Skeletal muscle tissue (tissue), 4 donors: ENCODE data around the gene CDK18. TPM values are rescaled to one million over a fixed set of nuclear protein-coding genes. Genes with fewer than 3 reads are reported as not detected.

ENCODE experiments used
- H3K27ac ChIP-seq: one replicate; pipeline ENCODE4 v1.7.0; 2013; ENCODE audit warnings: mild to moderate bottlenecking, low read depth, low read length, inconsistent platforms
- H3K27me3 ChIP-seq, 3 donors: one replicate each; pipeline ENCODE4 v1.7.0; 2013; ENCODE audit warnings: low read length in 3 of 3; ENCODE audit not compliant: control insufficient read depth in 3 of 3, insufficient read depth in 3 of 3
- H3K36me3 ChIP-seq, 3 donors: one replicate each; pipeline ENCODE4 v1.7.0; 2013; ENCODE audit warnings: low read length in 3 of 3; ENCODE audit not compliant: control insufficient read depth in 3 of 3, insufficient read depth in 3 of 3
- H3K4me1 ChIP-seq, 3 donors: one replicate each; pipeline ENCODE4 v1.7.0; 2013; ENCODE audit warnings: low read length in 3 of 3, mild to moderate bottlenecking in 3 of 3; ENCODE audit not compliant: control insufficient read depth in 3 of 3, insufficient read depth in 3 of 3
- H3K4me3 ChIP-seq, 3 donors: one replicate each; pipeline ENCODE4 v1.7.0; 2013; ENCODE audit warnings: low read length in 3 of 3
- H3K9ac ChIP-seq, 3 donors: one replicate each; pipeline ENCODE4 v1.7.0; 2013; ENCODE audit warnings: low read length in 3 of 3, mild to moderate bottlenecking in 3 of 3, moderate library complexity in 2 of 3, low read depth in 1 of 3
- H3K9me3 ChIP-seq, 3 donors: one replicate each; pipeline ENCODE4 v1.7.0; 2013; ENCODE audit warnings: low read length in 3 of 3; ENCODE audit not compliant: control insufficient read depth in 3 of 3
- total RNA-seq: library from RNA; depleted of rRNA; stranded (reverse); fragments of >200 nt; gene quantifications from one replicate; pipeline ENCODE4 v1.2.3, GENCODE V29; 2014
- donor health status: Osteomylitis.

CDK18 gene
- total RNA-seq, 1 donor from 2014 or later, result 3.7 TPM

GRCh38 chr1:205575294-205575885 lies 70.9 kb downstream of the CDK18 start:
- peaks cover 36 to 55% (median 40%) of the 10 kb centered on the region in 3 donors for H3K27me3 ChIP-seq
- no peak overlapping the region for H3K9ac ChIP-seq
- no peaks in the 10 kb centered on the region for H3K4me1 ChIP-seq
- no peaks in the 10 kb centered on the region for H3K9me3 ChIP-seq
- H3K27ac ChIP-seq, result no peak overlapping the region
- no peak overlapping the region for H3K4me3 ChIP-seq
- H3K36me3 ChIP-seq, result no peaks in the 10 kb centered on the region

GRCh38 chr1:205576011-205576410 lies 71.5 kb downstream of the CDK18 start:
- Histone ChIP-seq H3K27me3 (peaks cover 36 to 59% (median 46%) of the 10 kb centered on the region in 3 donors), H3K36me3 (no peaks in the 10 kb centered on the region), H3K4me3 (no peak overlapping the region), H3K9me3 (no peaks in the 10 kb centered on the region), H3K27ac (no peak overlapping the region), H3K4me1 (no peaks in the 10 kb centered on the region), H3K9ac (no peak overlapping the region)

GRCh38 chr1:205576805-205577761 lies 72.6 kb downstream of the CDK18 start:
- H3K27ac ChIP-seq, result no peak overlapping the region
- H3K36me3 ChIP-seq, result no peaks in the 10 kb centered on the region
- peaks cover 34 to 60% (median 55%) of the 10 kb centered on the region in 3 donors for H3K27me3 ChIP-seq
- no peak overlapping the region for H3K4me3 ChIP-seq
- H3K9me3 ChIP-seq, result no peaks in the 10 kb centered on the region
- H3K4me1 ChIP-seq, result peaks cover 0 to 7% (median 4%) of the 10 kb centered on the region in 3 donors
- H3K9ac ChIP-seq, result no peak overlapping the region

- Histone ChIP-seq H3K4me1 (peaks cover 0 to 10% (median 8%) of the 10 kb centered on the region in 3 donors), H3K36me3 (no peaks in the 10 kb centered on the region), H3K4me3 (no peak overlapping the region), H3K27ac (no peak overlapping the region), H3K9ac (no peak overlapping the region), H3K9me3 (no peaks in the 10 kb centered on the region), H3K27me3 (peaks cover 34 to 55% (median 55%) of the 10 kb centered on the region in 3 donors)
Measured at GRCh38 chr1:205577874-205578658, 73.6 kb downstream of the CDK18 start.

GRCh38 chr1:205578780-205579571 lies 74.5 kb downstream of the CDK18 start:
- no peaks in the 10 kb centered on the region for H3K36me3 ChIP-seq
- H3K27ac ChIP-seq, result no peak overlapping the region
- H3K4me3 ChIP-seq, result no peak overlapping the region
- H3K9me3 ChIP-seq, result no peaks in the 10 kb centered on the region
- peaks cover 34 to 55% (median 55%) of the 10 kb centered on the region in 3 donors for H3K27me3 ChIP-seq
- no peak overlapping the region for H3K9ac ChIP-seq
- peaks cover 0 to 10% (median 8%) of the 10 kb centered on the region in 3 donors for H3K4me1 ChIP-seq

GRCh38 chr1:205579711-205580110 lies 75.2 kb downstream of the CDK18 start:
- H3K27ac ChIP-seq, result no peak overlapping the region
- H3K9me3 ChIP-seq, result no peaks in the 10 kb centered on the region
- no peak overlapping the region for H3K4me3 ChIP-seq
- no peaks in the 10 kb centered on the region for H3K36me3 ChIP-seq
- peaks cover 0 to 10% (median 8%) of the 10 kb centered on the region in 3 donors for H3K4me1 ChIP-seq
- H3K27me3 ChIP-seq, result peaks cover 34 to 55% (median 53%) of the 10 kb centered on the region in 3 donors
- no peak overlapping the region for H3K9ac ChIP-seq

- Histone ChIP-seq H3K4me1 (peaks cover 0 to 10% (median 8%) of the 10 kb centered on the region in 3 donors), H3K9ac (no peak overlapping the region), H3K27me3 (peaks cover 31 to 52% (median 51%) of the 10 kb centered on the region in 3 donors), H3K27ac (no peak overlapping the region), H3K4me3 (no peak overlapping the region), H3K9me3 (no peaks in the 10 kb centered on the region), H3K36me3 (no peaks in the 10 kb centered on the region)
Measured at GRCh38 chr1:205580140-205580922, 75.9 kb downstream of the CDK18 start.

GRCh38 chr1:205580923-205581180 lies 76.4 kb downstream of the CDK18 start:
- H3K9me3 ChIP-seq, result no peaks in the 10 kb centered on the region
- H3K36me3 ChIP-seq, result no peaks in the 10 kb centered on the region
- peaks cover 31 to 52% (median 52%) of the 10 kb centered on the region in 3 donors for H3K27me3 ChIP-seq
- no peak overlapping the region for H3K4me3 ChIP-seq
- no peak overlapping the region for H3K9ac ChIP-seq
- no peak overlapping the region for H3K27ac ChIP-seq
- H3K4me1 ChIP-seq, result peaks cover 0 to 10% (median 8%) of the 10 kb centered on the region in 3 donors
